ENCODE results near the gene PLB1. TPM values are rescaled to one million over a fixed set of nuclear protein-coding genes. Genes with fewer than 3 reads are reported as not detected.

The PLB1 gene
- polyA plus RNA-seq, 1 experiment, result 0.38 TPM

DNA sequence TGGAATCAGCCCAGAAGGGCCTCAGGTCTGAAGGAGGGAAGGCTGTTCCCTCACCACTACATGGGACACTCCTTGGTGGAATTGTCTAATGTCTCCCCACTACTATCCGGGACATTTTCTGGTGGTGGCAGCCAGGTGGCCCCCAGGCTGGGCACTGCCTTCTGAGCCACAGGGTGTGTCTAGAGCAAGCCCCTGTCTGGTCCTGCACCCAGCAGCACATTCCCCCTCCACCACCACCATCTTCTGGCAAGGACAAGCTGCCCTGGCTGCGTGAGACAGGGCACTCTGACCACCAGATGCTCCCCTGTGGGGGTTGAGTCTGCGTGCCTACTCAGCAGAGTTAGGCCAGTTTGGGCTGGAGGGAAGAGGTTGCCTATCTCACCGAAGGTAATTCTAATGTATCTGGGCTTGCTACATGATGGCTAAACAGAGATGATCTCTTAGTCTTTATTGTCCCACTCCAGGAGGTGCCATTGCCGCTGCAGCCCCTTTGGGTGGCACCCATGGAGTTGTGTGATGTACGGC is 106.3 kb downstream of the PLB1 start:
- ChIA-PET POLR2A (no interaction called here), CTCF (interaction anchor here (1.0 kb wide), 1 partner anchor 12 kb away, joined by 3 read pairs; no protein-coding TSS in a partner anchor)
- no peak for DNase-seq (ENCODE audit: low read depth)
- H3K27me3 ChIP-seq (ENCODE audit: control insufficient read depth, insufficient read depth, low read length), result no peaks in the 10 kb centered on the region
- TF ChIP-seq CTCF (IDR thresholded peaks at IDR 0.05; ENCODE audit: insufficient read depth, low read depth, low read length), result no peak
- H3K4me3 ChIP-seq (ENCODE audit: low read depth, low read length), result no peak overlapping the region
- H3K36me3 ChIP-seq (ENCODE audit: control insufficient read depth, insufficient read depth, low read length), result no peaks in the 10 kb centered on the region

- no peak overlapping the region for H3K4me3 ChIP-seq (ENCODE audit: low read depth, low read length)
- POLR2A ChIA-PET, result no interaction called here
- H3K27me3 ChIP-seq (ENCODE audit: control insufficient read depth, insufficient read depth, low read length), result no peaks in the 10 kb centered on the region
- H3K36me3 ChIP-seq (ENCODE audit: control insufficient read depth, insufficient read depth, low read length), result no peaks in the 10 kb centered on the region
- no peak for TF ChIP-seq CTCF (IDR thresholded peaks at IDR 0.05; ENCODE audit: insufficient read depth, low read depth, low read length)
- CTCF ChIA-PET, result interaction anchor here (1.5 kb wide), 1 partner anchor 9 kb away, joined by 4 read pairs; no protein-coding TSS in a partner anchor
- no peak for DNase-seq (ENCODE audit: low read depth)
These were observed 107.1 kb downstream of the PLB1 start for GRCh38 chr2:28602751-28603639.

GRCh38 chr2:28603821-28604220 is 108.0 kb downstream of the PLB1 start:
- DNase-seq (ENCODE audit: low read depth), result no peak
- CTCF ChIA-PET, result interaction anchor here (1.5 kb wide), 2 partner anchors 10 to 12 kb away, joined by 3 to 4 read pairs; no protein-coding TSS in a partner anchor
- POLR2A ChIA-PET, result no interaction called here

DNA sequence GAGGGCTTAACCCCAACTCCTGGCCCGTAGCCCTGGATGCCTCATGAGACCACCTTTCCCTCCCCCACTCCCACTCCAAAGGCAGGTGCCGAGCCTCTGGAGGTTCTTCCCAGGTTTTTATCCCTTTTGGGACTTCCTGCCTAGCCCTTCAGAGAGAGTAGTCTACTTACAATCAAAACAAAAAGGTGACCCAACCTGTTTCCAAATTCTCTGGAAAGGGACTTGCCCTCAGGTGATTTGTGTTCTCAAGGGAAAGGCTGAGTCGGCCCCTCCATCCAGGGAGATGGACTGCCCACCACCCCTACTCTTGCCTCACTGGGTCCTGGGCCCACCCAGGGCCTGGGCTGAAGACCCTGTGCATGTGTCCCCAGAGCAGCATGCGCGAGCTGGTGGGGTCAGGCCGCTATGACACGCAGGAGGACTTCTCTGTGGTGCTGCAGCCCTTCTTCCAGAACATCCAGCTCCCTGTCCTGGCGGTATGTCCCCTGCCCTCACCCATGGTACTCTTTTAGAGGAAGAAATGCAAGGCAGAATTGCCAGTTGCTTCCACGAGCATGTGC is 108.5 kb downstream of the PLB1 start:
- POLR2A ChIA-PET, result no interaction called here
- DNase-seq (ENCODE audit: low read depth), result no peak
- TF ChIP-seq CTCF (IDR thresholded peaks at IDR 0.05; ENCODE audit: insufficient read depth, low read depth, low read length), result no peak
- Histone ChIP-seq H3K36me3 (ENCODE audit: control insufficient read depth, insufficient read depth, low read length) (no peaks in the 10 kb centered on the region), H3K4me3 (ENCODE audit: low read depth, low read length) (no peak overlapping the region), H3K27me3 (ENCODE audit: control insufficient read depth, insufficient read depth, low read length) (no peaks in the 10 kb centered on the region)
- CTCF ChIA-PET, result interaction anchor here (1.5 kb wide), 2 partner anchors 10 to 11 kb away, joined by 3 to 4 read pairs; no protein-coding TSS in a partner anchor

More at GRCh38 chr2:28603821-28604220, 108.0 kb downstream of the PLB1 start:
- no peak for TF ChIP-seq CTCF (IDR thresholded peaks at IDR 0.05; ENCODE audit: insufficient read depth, low read depth, low read length)
- Histone ChIP-seq H3K4me3 (ENCODE audit: low read depth, low read length) (no peak overlapping the region), H3K36me3 (ENCODE audit: control insufficient read depth, insufficient read depth, low read length) (no peaks in the 10 kb centered on the region), H3K27me3 (ENCODE audit: control insufficient read depth, insufficient read depth, low read length) (no peaks in the 10 kb centered on the region)

DNA sequence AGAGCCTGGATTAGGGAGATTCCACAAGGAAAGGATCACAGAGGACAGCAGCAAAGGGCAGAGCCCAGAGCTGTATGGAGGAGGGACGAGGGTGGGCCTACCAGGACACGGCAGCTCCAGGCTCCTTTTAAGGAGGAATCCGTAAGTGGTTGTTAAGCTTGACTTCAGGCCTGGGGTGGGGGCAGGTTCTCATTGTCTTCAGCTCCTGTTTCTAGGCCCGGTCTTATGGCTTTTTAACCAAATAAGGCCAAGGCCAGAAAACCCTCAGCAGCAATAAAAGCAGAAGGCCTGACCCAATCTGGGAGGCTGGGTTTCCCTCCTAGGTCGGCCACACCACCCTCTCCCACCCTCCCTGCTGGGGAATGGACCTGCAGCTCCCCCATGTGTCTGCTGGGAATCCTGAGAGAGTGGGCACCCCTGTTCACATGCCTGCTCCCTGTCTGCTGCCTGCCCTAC is 111.2 kb downstream of the PLB1 start:
- Histone ChIP-seq H3K27me3 (ENCODE audit: control insufficient read depth, insufficient read depth, low read length) (no peaks in the 10 kb centered on the region), H3K36me3 (ENCODE audit: control insufficient read depth, insufficient read depth, low read length) (no peaks in the 10 kb centered on the region), H3K4me3 (ENCODE audit: low read depth, low read length) (no peak overlapping the region)
- no peak; the same call in 1 of the 2 replicates for TF ChIP-seq CTCF (IDR thresholded peaks at IDR 0.05; ENCODE audit: insufficient read depth, low read depth, low read length)
- POLR2A ChIA-PET, result no interaction called here
- no peak for DNase-seq (ENCODE audit: low read depth)
- CTCF ChIA-PET, result interaction anchor here (1.1 to 2.2 kb wide), 6 partner anchors 11 to 40 kb away, joined by 3 to 8 read pairs (median 4); no protein-coding TSS in a partner anchor
